DND-41 (cell line): Measurements from ENCODE around the gene ZKSCAN1.
"Not testable (repeated sequence)": the region's sequence is repeated elsewhere in the genome, so short reads cannot be mapped to it uniquely, and the experiment has no call there.

ENCODE experiments used
- CTCF ChIP-seq: IDR thresholded peaks from 2 replicates; pipeline ENCODE4 v1.5.1; 2012; ENCODE audit warnings: borderline replicate concordance, low read length, moderate library complexity, mild to moderate bottlenecking; ENCODE audit not compliant: poor library complexity, severe bottlenecking; ENCODE audit errors: extremely low read depth
- EZH2 ChIP-seq: IDR thresholded peaks from 3 replicates; pipeline ENCODE4 v1.6.1; 2012; ENCODE audit warnings: borderline replicate concordance, low read depth, mild to moderate bottlenecking, moderate library complexity, low read length, inconsistent platforms; ENCODE audit not compliant: severe bottlenecking

GRCh38 chr7:99981066-99981465, 34.3 kb upstream of the ZKSCAN1 start:
- not testable (repeated sequence) for TF ChIP-seq CTCF, EZH2
